Panc1 (cell line): Measurements from ENCODE around the gene RAB32. TPM values are rescaled to one million over a fixed set of nuclear protein-coding genes. Genes with fewer than 3 reads are reported as not detected.
A peak's percentile ranks its signal among the peaks of the same experiment; 100 is the strongest.

Experiments used
- ATAC-seq: fragments of 200-7000 bp; cut with Tn5 transposase; 2 replicates; pipeline ENCODE4 v1.9.1; 2020; ENCODE audit warnings: mild to moderate bottlenecking, moderate library complexity
- BruUV-seq: library from RNA; stranded (reverse); fragments of 400-500 nt; replicated peaks from 2 replicates; lab custom pipeline; 2021; lab: Mats Ljungman, UMichigan
- CTCF ChIA-PET: fragments of 300-600 bp; sonication (Branson Sonifier 250); formaldehyde crosslinking; loops from one replicate; lab custom pipeline; 2022; ENCODE audit warnings: antibody characterized with exemption; lab: Charles Lee
- POLR2A ChIA-PET: fragments of 300-600 bp; sonication (Branson Sonifier 250); formaldehyde crosslinking; loops from one replicate; lab custom pipeline; 2022; ENCODE audit warnings: antibody characterized with exemption; lab: Charles Lee
- DNase-seq: peaks from one replicate; pipeline ENCODE4 v3.0.0-alpha.2; 2010; ENCODE audit warnings: low read depth, low spot score
- H3K27ac ChIP-seq: 2 replicates; pipeline ENCODE4 v1.5.1; 2011; ENCODE audit warnings: mild to moderate bottlenecking, low read length, inconsistent platforms
- H3K27me3 ChIP-seq: fragments of 200-500 bp; sonication (Bioruptor generic); 2 replicates; pipeline ENCODE4 v1.6.0; 2014; ENCODE audit warnings: low read length, inconsistent platforms; ENCODE audit not compliant: control insufficient read depth, insufficient read depth
- H3K36me3 ChIP-seq: fragments of 200-500 bp; sonication (Bioruptor generic); 2 replicates; pipeline ENCODE4 v1.5.1; 2014; ENCODE audit warnings: inconsistent platforms, mild to moderate bottlenecking, low read length, moderate library complexity; ENCODE audit not compliant: control insufficient read depth, insufficient read depth
- H3K4me1 ChIP-seq: 2 replicates; pipeline ENCODE4 v1.5.1; 2011; ENCODE audit warnings: inconsistent platforms, mild to moderate bottlenecking, low read length, moderate library complexity; ENCODE audit not compliant: control insufficient read depth, insufficient read depth
- H3K4me3 ChIP-seq, 2 experiments: 2 replicates each; pipeline ENCODE4 v1.5.1; 2011 to 2012; ENCODE audit warnings: low read depth in 2 of 2, low read length in 2 of 2, mild to moderate bottlenecking in 2 of 2, inconsistent platforms in 1 of 2, moderate library complexity in 1 of 2
- H3K9me3 ChIP-seq: fragments of 200-500 bp; sonication (Bioruptor generic); 2 replicates; pipeline ENCODE4 v1.5.1; 2014; ENCODE audit warnings: low read depth, mild to moderate bottlenecking, inconsistent platforms, low read length, moderate library complexity; ENCODE audit not compliant: control insufficient read depth, insufficient read depth
- POLR2AphosphoS5 ChIP-seq: IDR thresholded peaks from 2 replicates; pipeline ENCODE4 v1.6.1; 2012; ENCODE audit warnings: mild to moderate bottlenecking, low read depth, low read length, moderate library complexity
- REST ChIP-seq, 2 experiments: IDR thresholded peaks; 2 replicates each; pipeline ENCODE4 v1.6.1; 2011 to 2012; ENCODE audit warnings: low read depth in 2 of 2, control low read depth in 1 of 2, low read length in 1 of 2, mild to moderate bottlenecking in 1 of 2, moderate library complexity in 1 of 2; ENCODE audit not compliant: insufficient read depth in 1 of 2
- SIN3A ChIP-seq: IDR thresholded peaks from 2 replicates; pipeline ENCODE4 v1.6.1; 2012; ENCODE audit warnings: low read depth, mild to moderate bottlenecking, low read length, moderate library complexity, borderline replicate concordance; ENCODE audit not compliant: insufficient read depth
- TCF7L2 ChIP-seq: IDR thresholded peaks from 2 replicates; pipeline ENCODE4 v1.6.1; 2011; ENCODE audit warnings: mild to moderate bottlenecking, low read depth, low read length, inconsistent platforms
- in situ Hi-C: cut with HindIII; loops from 2 replicates; pipeline ENCODE4 v1.10.0; 2016; ENCODE audit warnings: low sequenced_read_pairs, low pct_unique_long_range_greater_than_20kb
- intact Hi-C: fragments of 100-400 bp; cut with micrococcal nuclease; formaldehyde crosslinking; loops from one replicate; pipeline ENCODE4 v1.10.0; 2022; ENCODE audit not compliant: unreplicated experiment
- total RNA-seq: library from RNA; stranded (reverse); gene quantifications from one replicate; pipeline ENCODE4 v1.2.1, GENCODE V29; 2021; ENCODE audit not compliant: unreplicated experiment
- TF ChIP-seq, protein P1 (sequence below): fragments of 450-650 bp; IDR thresholded peaks from 2 replicates; pipeline ENCODE4 v1.5.1; 2017; ENCODE audit warnings: mild to moderate bottlenecking

The RAB32 gene
- total RNA-seq, 1 experiment from 2014 or later, result 61.5 TPM

DNA sequence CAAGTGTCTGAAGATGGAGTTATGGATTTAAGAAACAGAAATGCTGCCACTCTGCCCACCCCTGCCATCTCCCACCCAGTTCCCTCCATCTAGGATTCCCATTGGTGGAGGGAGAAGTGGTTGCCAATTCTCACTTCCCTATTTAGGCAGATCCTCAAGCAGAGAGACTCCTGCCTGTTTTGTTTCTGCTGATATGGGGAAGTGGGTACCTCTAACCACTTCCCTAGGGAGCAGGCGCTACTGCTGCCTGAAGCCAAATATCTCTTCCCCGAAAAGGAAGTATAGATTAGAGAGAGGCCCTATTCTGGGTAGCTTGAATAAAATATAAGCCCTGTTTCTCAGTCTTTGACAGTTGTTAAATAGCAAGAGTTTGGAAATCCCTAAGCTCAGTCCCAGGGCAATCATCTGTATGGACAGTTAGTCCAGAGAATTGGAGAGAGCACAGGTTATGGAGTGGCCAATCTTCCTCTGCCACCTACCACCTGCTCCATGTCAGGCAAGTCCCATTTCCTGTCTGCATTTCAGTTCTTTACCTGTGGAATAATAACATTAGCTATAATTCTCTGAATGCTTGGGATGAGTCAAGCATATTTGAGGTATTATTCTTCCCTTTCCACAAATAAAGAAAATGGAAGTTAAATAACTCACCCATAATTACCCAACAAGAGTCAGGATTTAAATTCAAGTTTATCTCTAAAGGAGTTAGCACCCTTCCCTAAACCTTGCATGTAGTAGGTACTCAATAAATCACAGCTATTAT is 52.5 kb downstream of the RAB32 start:
- BruUV-seq, result no TSS peak
- H3K4me3 ChIP-seq, result no peak overlapping the region
- intact Hi-C loops, result no loop called here
- no peak for ATAC-seq
- in situ Hi-C loops, result no loop called here
- DNase-seq, result no peak
- no peaks in the 10 kb centered on the region for H3K36me3 ChIP-seq
- no peaks in the 10 kb centered on the region for H3K9me3 ChIP-seq
- no peaks in the 10 kb centered on the region for H3K4me1 ChIP-seq
- POLR2A ChIA-PET, result no interaction called here
- CTCF ChIA-PET, result no interaction called here
- H3K27ac ChIP-seq, result no peak overlapping the region
- 0 out of 2 replicates have a peak, but pooled peaks cover 2% of the 10 kb centered on the region for H3K27me3 ChIP-seq
- TF ChIP-seq SIN3A (no peak), POLR2AphosphoS5 (no peak), REST (IDR thresholded peaks at IDR 0.05; ENCODE audit: insufficient read depth in 1 of 2, low read depth in 2 of 2, low read length in 1 of 2) (no peak), TCF7L2 (no peak)
- TF ChIP-seq, protein P1, sequence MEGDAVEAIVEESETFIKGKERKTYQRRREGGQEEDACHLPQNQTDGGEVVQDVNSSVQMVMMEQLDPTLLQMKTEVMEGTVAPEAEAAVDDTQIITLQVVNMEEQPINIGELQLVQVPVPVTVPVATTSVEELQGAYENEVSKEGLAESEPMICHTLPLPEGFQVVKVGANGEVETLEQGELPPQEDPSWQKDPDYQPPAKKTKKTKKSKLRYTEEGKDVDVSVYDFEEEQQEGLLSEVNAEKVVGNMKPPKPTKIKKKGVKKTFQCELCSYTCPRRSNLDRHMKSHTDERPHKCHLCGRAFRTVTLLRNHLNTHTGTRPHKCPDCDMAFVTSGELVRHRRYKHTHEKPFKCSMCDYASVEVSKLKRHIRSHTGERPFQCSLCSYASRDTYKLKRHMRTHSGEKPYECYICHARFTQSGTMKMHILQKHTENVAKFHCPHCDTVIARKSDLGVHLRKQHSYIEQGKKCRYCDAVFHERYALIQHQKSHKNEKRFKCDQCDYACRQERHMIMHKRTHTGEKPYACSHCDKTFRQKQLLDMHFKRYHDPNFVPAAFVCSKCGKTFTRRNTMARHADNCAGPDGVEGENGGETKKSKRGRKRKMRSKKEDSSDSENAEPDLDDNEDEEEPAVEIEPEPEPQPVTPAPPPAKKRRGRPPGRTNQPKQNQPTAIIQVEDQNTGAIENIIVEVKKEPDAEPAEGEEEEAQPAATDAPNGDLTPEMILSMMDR, result no peak

DNA sequence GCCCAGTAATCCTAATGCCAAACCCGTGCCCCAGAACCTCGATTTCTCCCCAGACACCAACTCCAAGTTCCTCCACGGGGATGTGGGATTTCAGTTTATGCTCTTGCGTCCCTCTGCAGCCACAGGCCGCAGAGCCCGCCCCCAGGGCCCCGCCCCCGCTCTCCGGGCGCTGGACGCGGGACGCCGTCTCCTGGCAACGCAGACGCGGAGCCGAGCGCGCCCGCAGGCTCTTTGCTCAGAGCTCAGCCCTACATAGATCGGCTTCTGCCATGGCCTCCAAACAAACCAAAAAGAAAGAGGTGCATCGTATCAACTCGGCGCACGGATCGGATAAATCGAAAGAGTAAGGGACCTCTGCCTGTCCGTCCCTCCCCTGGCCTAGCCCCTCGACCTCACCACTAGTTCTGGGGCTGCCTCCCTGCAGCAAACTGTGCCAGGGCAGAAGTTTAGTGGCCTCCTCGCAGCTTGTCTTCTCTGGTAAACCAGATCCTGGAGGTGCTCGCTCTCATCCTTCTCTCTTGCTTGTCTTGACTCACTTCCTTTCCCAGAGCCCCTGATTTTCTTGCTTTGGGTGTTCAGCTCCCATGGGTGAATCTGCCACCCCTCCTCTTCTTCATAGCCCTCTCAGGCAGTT is 55.3 kb downstream of the RAB32 start, which contains the start of gene ADGB:
Gene ADGB (plus strand): TSS at position 201 of the 634 bp plus-strand sequence. CDS start 69 bp downstream, at position 270.
- intact Hi-C loops (no loop called here), in situ Hi-C loops (no loop called here)
- BruUV-seq, result no TSS peak
- POLR2A ChIA-PET, result no interaction called here
- no peak within 1 kb of the TSS for H3K27ac ChIP-seq
- H3K4me3 ChIP-seq, result peak within 1 kb of the TSS; percentile 49 to 70
- CTCF ChIA-PET, result no interaction called here
- ATAC-seq, result peak; percentile 97
- no peak for DNase-seq
- H3K4me1 ChIP-seq, result no peaks in the 10 kb centered on the region
- TF ChIP-seq POLR2AphosphoS5 (no peak), SIN3A (0 out of 2 replicates have a peak, but pooled peaks have one; percentile 51)
- TF ChIP-seq, protein P1, result no peak
- no peaks in the 10 kb centered on the region for H3K36me3 ChIP-seq
- H3K9me3 ChIP-seq, result no peaks in the 10 kb centered on the region
- H3K27me3 ChIP-seq, result 0 out of 2 replicates have a peak, but pooled peaks cover 2% of the 10 kb centered on the region
